Muscle layer of duodenum (tissue), 2 donors: ENCODE data around the gene TTLL11.

ENCODE experiments used
- H3K27ac ChIP-seq: one replicate; pipeline ENCODE4 v1.7.0; 2013; ENCODE audit warnings: mild to moderate bottlenecking, low read length
- H3K27me3 ChIP-seq: one replicate; pipeline ENCODE4 v1.7.0; 2013; ENCODE audit warnings: low read depth, mild to moderate bottlenecking, control low read depth, low read length
- H3K36me3 ChIP-seq, 2 donors: one replicate each; pipeline ENCODE4 v1.7.0; 2013; ENCODE audit warnings: low read length in 2 of 2, control low read depth in 1 of 2, mild to moderate bottlenecking in 1 of 2; ENCODE audit not compliant: insufficient read depth in 2 of 2, control insufficient read depth in 1 of 2
- H3K4me1 ChIP-seq, 2 donors: one replicate each; pipeline ENCODE4 v1.7.0; 2013; ENCODE audit warnings: low read length in 2 of 2, mild to moderate bottlenecking in 2 of 2, control low read depth in 1 of 2, moderate library complexity in 1 of 2; ENCODE audit not compliant: insufficient read depth in 2 of 2, control insufficient read depth in 1 of 2
- H3K4me3 ChIP-seq, 2 donors: one replicate each; pipeline ENCODE4 v1.7.0; 2013; ENCODE audit warnings: low read length in 2 of 2, low read depth in 1 of 2, mild to moderate bottlenecking in 1 of 2
- H3K9me3 ChIP-seq, 2 donors: one replicate each; pipeline ENCODE4 v1.7.0; 2013; ENCODE audit warnings: low read length in 2 of 2, control low read depth in 1 of 2, mild to moderate bottlenecking in 1 of 2; ENCODE audit not compliant: control insufficient read depth in 1 of 2
- donor health status: healthy.

Gene TTLL11

GRCh38 chr9:122092611-122093506 lies at the start of gene TTLL11:
TTLL11 (minus strand) TSS chr9:122093308; CDS start chr9:122093148, 160 bp downstream.
- Histone ChIP-seq H3K27me3 (no peaks in the 10 kb centered on the region), H3K36me3 (no peaks in the 10 kb centered on the region), H3K4me3 (peak within 1 kb of the TSS; percentile 69 to 87), H3K27ac (no peak within 1 kb of the TSS), H3K4me1 (peaks cover 6 to 45% of the 10 kb centered on the region in 2 donors), H3K9me3 (no peaks in the 10 kb centered on the region)

- Histone ChIP-seq H3K4me3 (no peak overlapping the region), H3K9me3 (no peaks in the 10 kb centered on the region), H3K36me3 (peaks cover 33 to 46% of the 10 kb centered on the region in 2 donors), H3K27ac (no peak overlapping the region), H3K27me3 (no peaks in the 10 kb centered on the region), H3K4me1 (no peaks in the 10 kb centered on the region)
Observed at GRCh38 chr9:122141671-122142070, 48.6 kb upstream of the TTLL11 start.

- H3K27ac ChIP-seq, result no peak overlapping the region
- no peak overlapping the region for H3K4me3 ChIP-seq
- no peaks in the 10 kb centered on the region for H3K4me1 ChIP-seq
- no peaks in the 10 kb centered on the region for H3K27me3 ChIP-seq
- H3K9me3 ChIP-seq, result no peaks in the 10 kb centered on the region
- peaks cover 30 to 36% of the 10 kb centered on the region in 2 donors for H3K36me3 ChIP-seq
Observed at GRCh38 chr9:122140368-122141193, 47.5 kb upstream of the TTLL11 start.

- Histone ChIP-seq H3K4me3 (no peak overlapping the region), H3K9me3 (no peaks in the 10 kb centered on the region), H3K27ac (no peak overlapping the region), H3K36me3 (peaks cover 15 to 18% of the 10 kb centered on the region in 2 donors), H3K4me1 (no peaks in the 10 kb centered on the region), H3K27me3 (no peaks in the 10 kb centered on the region)
Observed at GRCh38 chr9:122138560-122139268, 45.6 kb upstream of the TTLL11 start.

GRCh38 chr9:122135529-122135859 lies 42.4 kb upstream of the TTLL11 start:
- Histone ChIP-seq H3K27ac (no peak overlapping the region), H3K4me1 (no peaks in the 10 kb centered on the region), H3K4me3 (no peak overlapping the region), H3K9me3 (no peaks in the 10 kb centered on the region), H3K36me3 (no peaks in the 10 kb centered on the region), H3K27me3 (no peaks in the 10 kb centered on the region)

- Histone ChIP-seq H3K9me3 (no peaks in the 10 kb centered on the region), H3K27me3 (no peaks in the 10 kb centered on the region), H3K36me3 (no peaks in the 10 kb centered on the region), H3K4me3 (no peak overlapping the region), H3K4me1 (no peaks in the 10 kb centered on the region), H3K27ac (no peak overlapping the region)
Observed at GRCh38 chr9:122134822-122135528, 41.9 kb upstream of the TTLL11 start.

GRCh38 chr9:122133984-122134535 lies 41.0 kb upstream of the TTLL11 start:
- H3K27ac ChIP-seq, result no peak overlapping the region

GRCh38 chr9:122133263-122133983 lies 40.3 kb upstream of the TTLL11 start:
- H3K4me3 ChIP-seq, result no peak overlapping the region
- no peak overlapping the region for H3K27ac ChIP-seq
- no peaks in the 10 kb centered on the region for H3K9me3 ChIP-seq
- H3K27me3 ChIP-seq, result no peaks in the 10 kb centered on the region
- H3K4me1 ChIP-seq, result no peaks in the 10 kb centered on the region
- no peaks in the 10 kb centered on the region for H3K36me3 ChIP-seq

More at GRCh38 chr9:122133984-122134535, 41.0 kb upstream of the TTLL11 start:
- Histone ChIP-seq H3K4me1 (no peaks in the 10 kb centered on the region), H3K4me3 (no peak overlapping the region), H3K36me3 (no peaks in the 10 kb centered on the region), H3K27me3 (no peaks in the 10 kb centered on the region), H3K9me3 (no peaks in the 10 kb centered on the region)

GRCh38 chr9:122132539-122132938 lies 39.4 kb upstream of the TTLL11 start:
- no peaks in the 10 kb centered on the region for H3K27me3 ChIP-seq
- H3K36me3 ChIP-seq, result no peaks in the 10 kb centered on the region
- no peaks in the 10 kb centered on the region for H3K9me3 ChIP-seq
- no peak overlapping the region for H3K4me3 ChIP-seq
- no peaks in the 10 kb centered on the region for H3K4me1 ChIP-seq
- no peak overlapping the region for H3K27ac ChIP-seq

GRCh38 chr9:122131401-122132001 lies 38.4 kb upstream of the TTLL11 start:
- H3K9me3 ChIP-seq, result no peaks in the 10 kb centered on the region
- H3K27ac ChIP-seq, result no peak overlapping the region
- H3K36me3 ChIP-seq, result no peaks in the 10 kb centered on the region
- no peaks in the 10 kb centered on the region for H3K27me3 ChIP-seq
- peaks cover 0 to 6% of the 10 kb centered on the region in 2 donors for H3K4me1 ChIP-seq
- H3K4me3 ChIP-seq, result no peak overlapping the region
